ENCODE measurements around the gene C22orf31. TPM values are rescaled to one million over a fixed set of nuclear protein-coding genes. Genes with fewer than 3 reads are reported as not detected.

Gene C22orf31
- total RNA-seq, 1 donor from 2014 or later = 0.41 TPM

Other genes with a start within 250 kb of the C22orf31 start
- gene ZNRF3, start 178.3 kb downstream of the C22orf31 start, total RNA-seq = 7.3 TPM
- 6.9 TPM for gene KREMEN1, start 11.2 kb upstream of the C22orf31 start, total RNA-seq
- 33.8 TPM for gene EMID1, start 144.1 kb upstream of the C22orf31 start, total RNA-seq
- gene RHBDD3, start 206.2 kb upstream of the C22orf31 start, total RNA-seq = 14.7 TPM
- 205 TPM for gene EWSR1, start 206.4 kb upstream of the C22orf31 start, total RNA-seq
- gene GAS2L1, start 244.8 kb upstream of the C22orf31 start, total RNA-seq = 2.9 TPM

Data from frontal cortex (tissue), 1 donor.